HG03521 (cell line): ENCODE results near the gene TMEM52.

Experiments
- ATAC-seq: cut with Tn5 transposase; IDR thresholded peaks from one replicate; pipeline ENCODE4 v1.9.1; 2021; ENCODE audit warnings: mild to moderate bottlenecking, moderate library complexity; ENCODE audit not compliant: unreplicated experiment

TMEM52 gene

DNA sequence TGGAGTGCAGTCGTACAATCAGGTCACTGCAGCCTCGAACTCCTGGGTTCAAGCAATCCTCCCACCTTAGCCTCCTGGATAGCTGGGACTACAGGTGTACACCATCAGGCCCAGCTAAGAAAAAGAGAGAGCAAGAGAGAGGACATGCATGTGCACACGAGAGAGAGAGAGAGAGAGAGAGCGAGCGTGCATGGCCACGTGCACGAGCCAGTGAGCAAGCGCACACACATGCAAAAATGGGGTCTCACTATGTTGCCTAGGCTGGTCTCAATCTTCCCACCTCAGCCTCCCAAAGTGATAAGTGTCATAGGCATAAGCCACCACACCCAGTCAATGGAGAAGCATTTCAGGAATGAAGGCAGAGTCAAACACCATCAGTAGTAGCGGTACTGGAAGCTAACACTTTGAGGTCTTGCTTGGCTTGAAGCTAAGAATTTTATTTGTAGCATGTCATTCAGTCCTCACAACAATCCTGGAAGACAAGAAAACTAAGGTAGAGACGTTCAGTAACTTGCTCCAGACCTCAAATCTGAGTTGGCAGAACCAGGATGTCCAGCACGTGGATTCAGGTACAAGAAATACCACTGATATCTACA, 42.6 kb downstream of the TMEM52 start:
- ATAC-seq = no peak

- no peak for ATAC-seq
Measured at GRCh38 chr1:1875932-1876331, 43.1 kb downstream of the TMEM52 start.

DNA sequence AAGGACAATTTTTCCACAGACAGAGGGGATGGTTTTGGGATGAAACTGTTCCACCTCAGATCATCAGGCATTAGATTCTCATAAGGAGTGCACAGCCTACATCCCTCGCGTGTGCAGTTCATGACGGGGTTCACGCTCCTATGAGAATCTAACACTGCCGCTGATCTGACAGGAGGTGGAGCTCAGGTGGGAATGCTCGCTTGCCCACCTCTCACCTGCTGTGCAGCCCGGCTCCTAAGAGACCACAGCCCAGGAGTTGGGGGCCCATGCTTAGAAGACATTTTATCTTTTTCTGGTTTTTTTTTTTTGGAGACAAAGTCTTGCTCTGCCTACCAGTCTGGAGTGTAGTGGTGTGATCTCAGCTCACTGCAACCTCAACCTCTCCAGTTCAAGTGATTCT, 44.2 kb downstream of the TMEM52 start:
- ATAC-seq = no peak

GRCh38 chr1:1873186-1873585, 45.9 kb downstream of the TMEM52 start:
- ATAC-seq = no peak

DNA sequence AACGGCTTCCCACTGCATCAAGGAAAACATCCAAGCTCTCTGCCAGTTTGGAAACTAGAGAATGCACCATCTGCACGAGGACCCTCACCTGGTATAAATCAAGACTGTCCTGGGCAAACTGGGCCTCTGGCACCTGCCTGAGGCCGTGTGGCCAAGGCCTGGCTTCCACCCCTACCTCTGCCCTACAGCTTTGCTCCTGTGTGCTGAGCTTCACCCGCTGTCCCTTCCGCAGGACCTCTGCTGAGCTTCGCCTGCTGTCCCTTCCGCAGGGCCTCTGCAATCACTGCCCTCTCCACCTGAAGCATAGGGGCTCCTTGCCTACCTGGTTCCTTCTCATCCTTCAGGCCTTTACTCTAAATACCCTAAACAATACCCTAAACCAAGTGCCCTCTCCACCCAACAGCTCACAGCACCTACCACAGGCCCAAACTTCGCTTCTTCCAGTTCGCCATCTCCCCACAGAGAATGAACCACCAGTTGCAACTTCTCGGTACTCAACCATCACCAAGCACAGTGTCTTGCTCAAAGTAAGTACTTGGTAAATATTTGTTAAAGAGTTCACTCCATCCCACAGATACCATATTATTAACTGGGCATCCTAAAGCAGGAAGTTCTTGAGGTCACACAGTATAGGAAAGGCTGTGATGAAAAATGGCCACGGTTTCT, 46.6 kb downstream of the TMEM52 start:
- ATAC-seq = no peak

DNA sequence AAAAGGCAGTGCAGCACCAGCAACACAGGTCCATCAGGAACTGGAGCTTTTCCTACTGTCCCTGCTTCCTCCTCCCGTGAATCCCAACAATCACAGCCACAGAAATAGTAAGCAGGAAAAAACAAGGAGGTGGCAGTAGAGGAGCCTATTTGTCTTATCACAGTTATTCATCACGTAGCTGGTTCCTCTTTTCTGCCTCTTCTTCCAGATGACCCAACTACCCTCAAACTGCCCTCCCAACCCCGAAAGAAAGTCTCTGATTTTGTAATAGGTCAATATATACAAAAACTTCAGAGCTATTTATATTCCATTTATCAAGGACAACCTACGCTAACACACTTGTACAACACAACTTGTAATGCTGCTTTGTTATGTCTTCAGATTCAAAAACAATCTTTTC, 49.6 kb downstream of the TMEM52 start:
- no peak for ATAC-seq
